Hematopoietic multipotent progenitor cell treated with erythropoietin and hydrocortisone succinate and interleukin-3 and kit ligand, for 15 days (in vitro differentiated cells): ENCODE results near the gene TRAF1.

Source experiments
- DNase-seq: peaks from one replicate; pipeline ENCODE4 v3.0.0-alpha.2; 2015; ENCODE audit warnings: low spot score

TRAF1 gene

GRCh38 chr9:120904978-120905301, 21.7 kb downstream of the TRAF1 start:
- DNase-seq, result no peak

GRCh38 chr9:120904061-120904977, 22.3 kb downstream of the TRAF1 start:
- no peak for DNase-seq

DNA sequence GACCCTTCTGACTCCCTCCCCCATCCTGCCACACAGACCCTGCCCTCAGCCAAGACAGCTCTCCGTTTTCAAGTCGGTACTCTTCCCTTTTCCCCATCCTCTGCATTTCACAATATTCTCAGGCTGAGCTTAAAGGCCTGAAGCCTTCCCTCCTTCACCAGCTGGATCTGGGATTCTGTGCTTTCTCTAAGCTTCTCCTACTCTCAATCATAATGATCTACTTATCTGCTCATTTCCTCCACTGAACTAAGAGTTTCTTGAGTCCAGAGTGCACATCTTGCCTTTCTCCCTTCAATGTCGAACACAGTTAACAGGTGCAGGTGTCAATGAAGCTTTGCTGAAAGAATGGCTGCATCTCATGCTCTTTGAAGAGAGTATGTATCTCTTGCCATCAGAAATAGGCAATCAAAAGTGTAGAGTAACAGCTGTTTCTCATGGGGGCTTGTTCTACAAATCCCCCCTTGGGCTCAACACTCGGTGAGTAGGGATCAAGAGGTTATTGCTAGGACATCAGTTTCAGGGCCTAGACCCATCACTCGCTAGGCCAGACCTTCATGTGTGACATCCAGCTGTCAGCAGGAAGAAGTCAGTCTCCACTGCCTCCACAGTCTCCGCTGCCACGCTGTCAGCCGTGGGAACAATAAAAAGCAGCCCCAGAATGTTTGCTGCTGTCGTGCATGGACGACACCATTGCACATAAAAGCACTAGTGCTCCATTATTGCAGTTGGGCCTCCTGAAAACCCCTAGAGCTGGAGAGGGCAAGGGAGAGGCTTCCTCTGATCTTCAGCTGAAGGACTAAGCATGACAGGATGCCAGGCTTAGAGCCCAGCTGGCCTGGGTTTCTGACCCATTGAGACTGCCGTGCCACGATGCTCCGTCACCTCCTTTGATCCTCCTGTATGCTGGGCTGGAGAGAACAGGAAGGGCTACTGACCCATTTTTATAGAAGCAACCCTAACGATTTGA, 23.7 kb downstream of the TRAF1 start:
- no peak for DNase-seq

DNA sequence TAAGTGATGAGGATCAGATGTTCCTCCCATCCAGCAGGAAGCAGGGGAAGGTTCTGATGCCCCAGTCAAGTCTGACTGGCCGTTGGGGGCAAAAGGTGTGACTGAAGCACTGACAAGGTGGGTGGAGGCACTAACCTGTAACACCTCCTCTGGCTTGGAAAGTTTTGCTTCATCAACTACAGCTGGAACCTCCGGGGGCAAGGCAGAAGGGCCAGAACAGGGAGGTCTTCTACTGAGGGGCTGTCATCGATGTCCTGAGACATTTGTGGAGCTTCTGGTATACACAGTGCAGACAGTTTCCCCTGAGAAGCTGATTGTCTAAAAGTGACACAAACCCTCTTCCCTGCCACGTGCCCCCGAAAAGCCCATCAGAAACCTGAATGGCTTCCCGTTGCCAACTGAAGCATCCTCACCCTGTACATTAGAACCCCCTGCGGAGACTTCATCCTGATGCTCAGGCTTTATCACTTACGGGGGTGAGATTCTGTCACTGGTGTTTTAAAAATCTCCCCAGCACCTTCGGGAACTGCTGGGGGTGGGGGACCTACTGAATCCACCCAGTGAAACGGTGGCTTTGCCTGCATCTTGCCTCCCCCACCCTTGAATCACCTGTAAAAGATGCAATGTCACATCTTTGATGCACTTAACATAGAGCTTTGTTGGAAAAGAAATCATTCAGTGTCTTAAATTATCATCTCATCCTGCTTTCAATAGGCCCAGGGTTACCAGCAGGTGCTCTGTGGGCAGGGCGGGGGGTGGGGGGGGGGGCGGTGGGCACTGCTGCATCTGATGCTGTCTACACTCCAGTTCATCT, 24.6 kb downstream of the TRAF1 start:
- no peak for DNase-seq

DNA sequence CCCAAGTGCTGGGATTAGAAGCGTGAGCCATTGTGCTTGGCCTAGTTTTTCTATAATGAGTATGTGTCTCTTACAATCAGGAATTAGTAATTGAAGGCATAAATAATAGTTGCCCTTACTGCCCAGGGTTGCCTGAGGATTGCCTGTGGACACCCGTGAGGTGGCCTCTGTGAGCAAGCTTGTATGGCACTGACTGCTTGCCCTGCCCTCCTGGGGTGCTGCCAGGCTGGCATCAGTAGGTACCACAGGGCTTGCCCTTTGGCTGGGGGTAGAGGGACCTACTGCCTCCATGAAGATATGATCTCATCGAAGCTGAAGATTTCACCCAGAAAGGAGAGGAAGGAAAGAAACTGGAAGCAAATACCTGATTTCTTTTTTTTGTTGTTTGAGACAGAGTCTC, 25.8 kb downstream of the TRAF1 start:
- no peak for DNase-seq

- no peak for DNase-seq
Measured at GRCh38 chr9:120899490-120900068, 27.0 kb downstream of the TRAF1 start.

DNA sequence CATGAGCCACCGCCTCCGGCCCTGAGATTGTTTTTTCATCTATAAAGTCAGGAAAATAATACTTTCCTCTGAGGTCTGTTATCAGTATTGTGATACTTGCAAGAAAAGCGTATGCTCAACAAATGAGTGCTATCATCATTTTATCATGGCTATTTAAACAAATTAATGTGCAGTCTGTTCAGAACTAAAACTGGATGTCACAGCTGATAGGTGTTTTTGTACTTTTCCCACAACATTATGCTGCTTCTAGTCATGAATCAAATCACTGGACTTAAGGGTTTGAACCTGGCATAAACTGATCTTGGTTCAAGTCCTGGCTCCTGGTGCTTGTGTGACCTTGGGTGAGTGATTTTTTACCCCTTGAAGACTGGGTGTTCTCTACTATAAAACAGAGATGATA, 28.2 kb downstream of the TRAF1 start:
- DNase-seq, result no peak

- no peak for DNase-seq
Measured at GRCh38 chr9:120895951-120896350, 30.6 kb downstream of the TRAF1 start.

DNA sequence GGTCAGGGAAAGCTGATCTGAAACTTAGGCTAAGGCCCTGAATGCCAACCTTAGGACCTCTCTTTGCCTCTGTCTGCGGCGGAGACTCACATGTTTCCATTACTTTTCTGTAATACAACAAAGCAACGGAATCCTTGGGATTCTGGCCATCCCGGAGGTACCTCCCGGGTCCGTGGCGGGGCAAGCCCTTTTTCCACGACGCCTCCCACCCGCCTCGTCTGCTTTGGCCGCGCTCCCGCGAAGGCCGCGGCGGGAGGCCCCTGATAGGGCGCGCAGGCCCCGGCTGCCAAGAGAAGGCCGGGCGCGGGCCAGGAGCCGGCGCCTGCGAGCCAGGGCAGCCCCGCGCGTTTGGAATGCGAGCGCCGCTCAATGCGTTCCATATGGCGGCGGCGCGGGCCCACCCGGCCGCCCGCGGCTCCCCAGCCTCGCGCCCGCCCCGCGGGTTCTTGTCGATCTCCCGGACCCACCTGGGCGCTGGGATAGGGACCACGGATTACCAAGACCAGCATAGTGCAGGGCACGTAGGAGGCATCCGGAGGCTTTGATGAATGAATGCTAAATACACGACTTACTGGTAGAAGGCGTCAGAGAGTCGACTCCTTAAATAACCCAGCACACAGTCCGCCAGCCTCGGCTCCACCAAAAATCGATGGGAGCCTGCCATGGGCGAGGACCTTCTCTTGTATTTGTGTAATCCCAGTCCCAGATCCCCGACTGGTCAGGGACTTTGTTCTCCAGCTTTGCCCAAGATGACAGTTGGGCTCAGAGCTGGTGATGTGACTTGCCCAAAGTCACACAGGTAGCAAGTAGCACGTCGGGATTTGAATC, 32.1 kb downstream of the TRAF1 start:
- no peak for DNase-seq

- no peak for DNase-seq
Measured at GRCh38 chr9:120893611-120894307, 32.8 kb downstream of the TRAF1 start.

DNA sequence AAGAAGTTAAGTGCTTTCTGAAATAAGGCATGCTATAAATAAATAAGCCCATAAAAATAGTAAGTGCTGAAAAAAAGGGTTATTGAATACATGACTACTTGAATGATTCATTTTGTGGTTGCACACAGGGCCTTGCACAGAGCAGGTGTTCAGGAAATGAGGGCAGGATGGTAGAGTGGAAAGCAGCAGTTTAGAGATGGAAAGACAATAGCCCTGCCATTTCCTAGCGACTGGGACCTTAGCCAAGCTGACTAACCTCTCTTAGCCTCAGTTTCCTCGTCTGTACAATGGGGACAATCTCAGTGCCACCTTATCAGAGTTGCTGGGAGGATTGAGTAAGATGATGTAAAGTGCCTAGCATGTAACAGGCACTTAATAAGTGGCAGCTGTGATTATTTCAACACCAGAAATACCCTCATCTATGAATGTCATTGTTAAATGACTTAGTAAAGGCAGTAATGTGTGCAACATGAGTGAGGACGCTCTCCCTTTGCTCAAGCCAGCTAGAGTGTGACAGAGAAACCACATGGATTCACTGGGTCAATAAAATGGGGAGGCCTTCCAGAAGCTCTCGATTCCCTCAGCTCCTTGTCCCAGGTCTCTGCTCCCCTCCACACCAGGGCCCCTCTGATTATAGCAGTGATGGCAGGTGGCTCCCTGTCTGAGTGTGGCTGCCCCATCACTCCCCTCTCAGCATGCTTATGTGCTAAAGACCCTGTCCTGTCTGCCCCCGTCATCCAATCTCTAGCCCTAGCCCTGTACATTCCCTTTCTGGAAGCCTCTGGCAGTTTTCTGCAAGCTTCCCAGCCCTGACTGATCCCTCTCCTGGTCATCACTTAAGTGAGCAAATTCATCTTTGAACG, 33.6 kb downstream of the TRAF1 start:
- DNase-seq, result no peak

- no peak for DNase-seq
Measured at GRCh38 chr9:120891884-120892747, 34.5 kb downstream of the TRAF1 start.

DNA sequence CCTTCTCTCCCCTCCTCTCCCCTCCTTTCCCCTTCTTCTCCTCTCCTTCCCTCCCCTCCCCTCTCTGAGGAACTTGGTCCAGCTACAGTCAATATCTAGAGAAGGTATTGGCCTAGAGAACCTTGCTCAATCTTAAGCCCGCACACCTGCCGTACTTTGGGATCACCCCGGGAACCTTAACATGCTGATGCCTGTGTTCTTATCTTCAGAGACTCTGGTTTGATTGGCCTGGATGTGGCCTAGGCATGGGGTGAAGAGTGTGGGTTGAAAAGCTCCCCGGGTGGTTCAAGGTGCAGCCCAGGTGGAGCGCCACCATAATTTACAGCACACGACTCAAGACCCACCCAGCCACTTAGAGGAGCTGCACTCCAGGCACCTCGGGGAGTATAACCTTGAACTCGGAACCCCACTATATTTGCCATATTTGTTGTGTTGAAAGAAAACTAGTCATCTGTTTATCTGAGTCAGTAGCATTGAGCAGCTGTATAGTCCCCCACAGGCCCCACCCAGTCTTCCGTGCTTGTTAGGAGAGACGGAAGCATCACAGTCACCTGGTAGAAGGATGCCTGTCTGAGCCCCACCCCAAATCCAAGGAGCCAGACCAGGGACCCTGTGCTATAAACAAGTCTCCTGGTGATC, 35.2 kb downstream of the TRAF1 start:
- DNase-seq, result no peak

- DNase-seq, result no peak
Measured at GRCh38 chr9:120890320-120891244, 36.0 kb downstream of the TRAF1 start.

GRCh38 chr9:120889606-120890271, 36.9 kb downstream of the TRAF1 start:
- no peak for DNase-seq

- DNase-seq, result no peak
Measured at GRCh38 chr9:120888626-120889025, 38.0 kb downstream of the TRAF1 start.
